CD4-positive, alpha-beta memory T cell (primary cell): ENCODE results near the gene ALS2. TPM values are rescaled to one million over a fixed set of nuclear protein-coding genes. Genes with fewer than 3 reads are reported as not detected.

ENCODE experiments used
- CTCF ChIA-PET: fragments of 350-600 bp; sonication (Branson Sonifier 250); formaldehyde crosslinking; loops from one replicate; lab custom pipeline; 2021; ENCODE audit warnings: inconsistent platforms; ENCODE audit not compliant: partially characterized antibody; lab: Charles Lee
- POLR2A ChIA-PET: fragments of 350-600 bp; sonication (Branson Sonifier 250); formaldehyde crosslinking; loops from one replicate; lab custom pipeline; 2021; ENCODE audit not compliant: partially characterized antibody; lab: Charles Lee
- DNase-seq, 5 donors: peaks; one replicate each; pipeline versions ENCODE4 v3.0.0 to v3.0.0-alpha.2; 2020 to 2022; ENCODE audit warnings: mixed read lengths in 1 of 5
- H3K27ac ChIP-seq: one replicate; pipeline ENCODE4 v1.7.0; 2013; ENCODE audit warnings: low read depth, low read length
- H3K27me3 ChIP-seq: 2 replicates; pipeline ENCODE4 v1.7.0; 2013; ENCODE audit warnings: mild to moderate bottlenecking, low read length, moderate library complexity; ENCODE audit not compliant: insufficient read depth
- H3K36me3 ChIP-seq: 2 replicates; pipeline ENCODE4 v1.7.0; 2013; ENCODE audit warnings: mild to moderate bottlenecking, low read length, moderate library complexity; ENCODE audit not compliant: insufficient read depth
- H3K4me1 ChIP-seq: 2 replicates; pipeline ENCODE4 v1.7.0; 2013; ENCODE audit warnings: mild to moderate bottlenecking, low read length, moderate library complexity; ENCODE audit not compliant: insufficient read depth
- H3K4me3 ChIP-seq, 2 donors: one replicate each; pipeline ENCODE4 v1.7.0; 2013; ENCODE audit warnings: low read length in 2 of 2, mild to moderate bottlenecking in 1 of 2
- H3K9me3 ChIP-seq, 2 donors: one replicate each; pipeline ENCODE4 v1.7.0; 2013; ENCODE audit warnings: low read length in 2 of 2, control low read depth in 1 of 2; ENCODE audit not compliant: control insufficient read depth in 1 of 2
- H3K27ac Mint-ChIP-seq, 7 donors: one replicate each; pipeline ENCODE4 v1.8.0; 2020 to 2021; ENCODE audit warnings: mixed read lengths in 7 of 7, mild to moderate bottlenecking in 6 of 7, inconsistent platforms in 3 of 7, moderate library complexity in 3 of 7
- H3K27me3 Mint-ChIP-seq, 2 donors: one replicate each; pipeline ENCODE4 v1.8.0; 2020 to 2021; ENCODE audit warnings: mixed read lengths in 2 of 2
- H3K36me3 Mint-ChIP-seq, 2 donors: one replicate each; pipeline ENCODE4 v1.8.0; 2020 to 2021; ENCODE audit warnings: mixed read lengths in 2 of 2, inconsistent platforms in 1 of 2, mild to moderate bottlenecking in 1 of 2
- H3K4me1 Mint-ChIP-seq, 4 donors: one replicate each; pipeline ENCODE4 v1.8.0; 2020 to 2021; ENCODE audit warnings: mixed read lengths in 4 of 4, mild to moderate bottlenecking in 1 of 4
- H3K4me3 Mint-ChIP-seq, 8 donors: one replicate each; pipeline ENCODE4 v1.8.0; 2020 to 2021; ENCODE audit warnings: mixed read lengths in 8 of 8, mild to moderate bottlenecking in 7 of 8, moderate library complexity in 6 of 8, inconsistent platforms in 3 of 8
- H3K9me3 Mint-ChIP-seq, 8 donors: one replicate each; pipeline ENCODE4 v1.8.0; 2020 to 2021; ENCODE audit warnings: mixed read lengths in 8 of 8, mild to moderate bottlenecking in 5 of 8, inconsistent platforms in 3 of 8, moderate library complexity in 1 of 8
- intact Hi-C: fragments of 100-400 bp; cut with micrococcal nuclease; formaldehyde crosslinking; loops from one replicate; pipeline ENCODE4 v1.15.1; 2023
- polyA plus RNA-seq, 2 donors: library from polyadenylated mRNA; unstranded; fragments of 300-500 nt; fragmentation: Illumina TruSeq; gene quantifications; one replicate each; pipeline ENCODE4 v1.2.3, GENCODE V29; 2021
- total RNA-seq, 2 experiments: library from RNA; stranded (reverse); gene quantifications; one replicate each; pipeline ENCODE4 v1.2.3, GENCODE V29; 2021

Gene ALS2
- total RNA-seq (10 to 100 TPM in 1 of 2 experiments, 1 to 10 TPM in 1; 9.8 to 10.5 TPM), polyA plus RNA-seq (1 to 10 TPM; 4.9 to 5.5 TPM)

- CTCF ChIA-PET: interaction anchor here (0.6 to 1.7 kb wide), 10 partner anchors 14 to 712 kb away, joined by 3 to 11 read pairs (median 4); no protein-coding TSS in a partner anchor
- H3K36me3 ChIP-seq: no peaks in the 10 kb centered on the region
- POLR2A ChIA-PET: interaction anchor here (0.6 to 2.7 kb wide), 15 partner anchors 9 to 970 kb away, joined by 3 to 17 read pairs (median 5); partner anchors contain the start of genes BZW1, CASP8, CLK1 and FAM117B
- Mint-ChIP-seq H3K4me3 (peak within 1 kb of the TSS; percentile 93 to 99 (median 97)), H3K9me3 (peaks cover 0 to 2% (median 0%) of the 10 kb centered on the region in 8 donors), H3K27ac (peak within 1 kb of the TSS; percentile 85 to 100 (median 99)), H3K36me3 (peaks cover 0 to 7% of the 10 kb centered on the region in 2 donors), H3K27me3 (peaks cover 1 to 4% of the 10 kb centered on the region in 2 donors), H3K4me1 (peaks cover 11 to 22% (median 15%) of the 10 kb centered on the region in 4 donors)
- H3K4me3 ChIP-seq: peak within 1 kb of the TSS; percentile 89 to 95
- peak within 1 kb of the TSS; percentile 76 for H3K27ac ChIP-seq
- H3K27me3 ChIP-seq: no peaks in the 10 kb centered on the region
- H3K4me1 ChIP-seq: peaks cover 15% of the 10 kb centered on the region
- H3K9me3 ChIP-seq: no peaks in the 10 kb centered on the region
- intact Hi-C loops: loop anchor here (1.0 to 5.0 kb wide), 9 partner anchors 139 to 1458 kb away; partner anchors contain the start of genes BMPR2, CASP8, CYP20A1 and FZD7
- peak; percentile 94 to 97 (median 96) for DNase-seq
Observed at GRCh38 chr2:201780674-201781493, at the start of gene ALS2. ALS2 (minus strand) TSS chr2:201780933; CDS start chr2:201768885, 12,048 bp downstream.

GRCh38 chr2:201828220-201828619, 47.5 kb upstream of the ALS2 start:
- Mint-ChIP-seq H3K9me3 (no peaks in the 10 kb centered on the region), H3K4me1 (no peaks in the 10 kb centered on the region), H3K4me3 (no peak overlapping the region), H3K27ac (no peak overlapping the region), H3K36me3 (no peaks in the 10 kb centered on the region), H3K27me3 (peaks cover 6 to 18% of the 10 kb centered on the region in 2 donors)
- DNase-seq: no peak
- H3K4me3 ChIP-seq: no peak overlapping the region
- H3K27ac ChIP-seq: no peak overlapping the region
- no peaks in the 10 kb centered on the region for H3K9me3 ChIP-seq
- no peaks in the 10 kb centered on the region for H3K4me1 ChIP-seq
- no peaks in the 10 kb centered on the region for H3K27me3 ChIP-seq
- CTCF ChIA-PET: no interaction called here
- no peaks in the 10 kb centered on the region for H3K36me3 ChIP-seq
- intact Hi-C loops: no loop called here
- POLR2A ChIA-PET: no interaction called here

GRCh38 chr2:201827621-201828020, 46.9 kb upstream of the ALS2 start:
- H3K27me3 Mint-ChIP-seq: peaks cover 6 to 18% of the 10 kb centered on the region in 2 donors
- no peaks in the 10 kb centered on the region for H3K9me3 Mint-ChIP-seq
- CTCF ChIA-PET: no interaction called here
- no peak overlapping the region for H3K4me3 Mint-ChIP-seq
- no peak for DNase-seq
- H3K9me3 ChIP-seq: no peaks in the 10 kb centered on the region
- POLR2A ChIA-PET: no interaction called here
- H3K4me1 Mint-ChIP-seq: no peaks in the 10 kb centered on the region
- H3K36me3 Mint-ChIP-seq: no peaks in the 10 kb centered on the region
- H3K27me3 ChIP-seq: no peaks in the 10 kb centered on the region
- H3K4me3 ChIP-seq: no peak overlapping the region
- H3K27ac ChIP-seq: no peak overlapping the region
- H3K36me3 ChIP-seq: no peaks in the 10 kb centered on the region
- no peak overlapping the region for H3K27ac Mint-ChIP-seq
- no peaks in the 10 kb centered on the region for H3K4me1 ChIP-seq
- intact Hi-C loops: no loop called here

- Histone ChIP-seq H3K27me3 (no peaks in the 10 kb centered on the region), H3K4me1 (no peaks in the 10 kb centered on the region), H3K9me3 (no peaks in the 10 kb centered on the region), H3K4me3 (no peak overlapping the region), H3K27ac (no peak overlapping the region), H3K36me3 (no peaks in the 10 kb centered on the region)
- Mint-ChIP-seq H3K27ac (no peak overlapping the region), H3K27me3 (peaks cover 9 to 11% of the 10 kb centered on the region in 2 donors), H3K4me3 (no peak overlapping the region), H3K36me3 (no peaks in the 10 kb centered on the region), H3K9me3 (no peaks in the 10 kb centered on the region), H3K4me1 (no peaks in the 10 kb centered on the region)
- intact Hi-C loops: no loop called here
- ChIA-PET CTCF (no interaction called here), POLR2A (no interaction called here)
- DNase-seq: no peak
Observed at GRCh38 chr2:201824212-201824611, 43.5 kb upstream of the ALS2 start.

GRCh38 chr2:201821080-201821479, 40.3 kb upstream of the ALS2 start:
- no peaks in the 10 kb centered on the region for H3K9me3 Mint-ChIP-seq
- intact Hi-C loops: no loop called here
- Histone ChIP-seq H3K9me3 (no peaks in the 10 kb centered on the region), H3K27me3 (no peaks in the 10 kb centered on the region), H3K4me1 (no peaks in the 10 kb centered on the region), H3K27ac (no peak overlapping the region), H3K36me3 (no peaks in the 10 kb centered on the region), H3K4me3 (no peak overlapping the region)
- no peaks in the 10 kb centered on the region for H3K4me1 Mint-ChIP-seq
- H3K4me3 Mint-ChIP-seq: no peak overlapping the region
- no peak overlapping the region for H3K27ac Mint-ChIP-seq
- ChIA-PET CTCF (no interaction called here), POLR2A (no interaction called here)
- DNase-seq: no peak
- H3K27me3 Mint-ChIP-seq: peaks cover 7 to 9% of the 10 kb centered on the region in 2 donors
- no peaks in the 10 kb centered on the region for H3K36me3 Mint-ChIP-seq

GRCh38 chr2:201820383-201821007, 39.8 kb upstream of the ALS2 start:
- Mint-ChIP-seq H3K4me3 (no peak overlapping the region), H3K4me1 (no peaks in the 10 kb centered on the region), H3K27me3 (peaks cover 2 to 9% of the 10 kb centered on the region in 2 donors), H3K27ac (no peak overlapping the region), H3K9me3 (no peaks in the 10 kb centered on the region), H3K36me3 (no peaks in the 10 kb centered on the region)
- intact Hi-C loops: no loop called here
- Histone ChIP-seq H3K27me3 (no peaks in the 10 kb centered on the region), H3K4me3 (no peak overlapping the region), H3K4me1 (no peaks in the 10 kb centered on the region), H3K27ac (no peak overlapping the region), H3K9me3 (no peaks in the 10 kb centered on the region), H3K36me3 (no peaks in the 10 kb centered on the region)
- no peak for DNase-seq
- POLR2A ChIA-PET: no interaction called here
- CTCF ChIA-PET: no interaction called here
